Smooth muscle cell (in vitro differentiated cells): ENCODE results near the gene NIBAN1. TPM values are rescaled to one million over a fixed set of nuclear protein-coding genes. Genes with fewer than 3 reads are reported as not detected.

Experiments used
- DNase-seq: peaks from one replicate; lab custom pipeline; 2025; ENCODE audit not compliant: unreplicated experiment; lab: John Stamatoyannopoulos, UW
- H2AFZ ChIP-seq: fragments of 200-600 bp; sonication (generic); 2 replicates; pipeline ENCODE4 v1.6.0; 2016; ENCODE audit warnings: antibody characterized with exemption, low read depth, mild to moderate bottlenecking
- H3F3A ChIP-seq: fragments of 200-600 bp; sonication (generic); 2 replicates; pipeline ENCODE4 v1.6.0; 2017; ENCODE audit warnings: antibody characterized with exemption, low read depth
- H3K27ac ChIP-seq: fragments of 200-600 bp; sonication (generic); 2 replicates; pipeline ENCODE4 v1.5.1; 2016; ENCODE audit warnings: low read depth, mild to moderate bottlenecking
- H3K27me3 ChIP-seq: fragments of 200-600 bp; sonication (generic); 2 replicates; pipeline ENCODE4 v1.6.1; 2016; ENCODE audit warnings: low read depth, mild to moderate bottlenecking
- H3K36me3 ChIP-seq: fragments of 200-600 bp; sonication (generic); 2 replicates; pipeline ENCODE4 v1.5.1; 2016; ENCODE audit warnings: low read depth
- H3K4me1 ChIP-seq: fragments of 200-600 bp; sonication (generic); 2 replicates; pipeline ENCODE4 v1.5.1; 2016; ENCODE audit warnings: low read depth
- H3K4me2 ChIP-seq: fragments of 200-600 bp; sonication (generic); 2 replicates; pipeline ENCODE4 v1.6.0; 2016; ENCODE audit warnings: mild to moderate bottlenecking
- H3K4me3 ChIP-seq: fragments of 200-600 bp; sonication (generic); 2 replicates; pipeline ENCODE4 v1.5.1; 2016; ENCODE audit warnings: mild to moderate bottlenecking
- H3K79me2 ChIP-seq: fragments of 200-600 bp; sonication (generic); 2 replicates; pipeline ENCODE4 v1.6.0; 2016; ENCODE audit warnings: low read depth, mild to moderate bottlenecking
- H3K9ac ChIP-seq: fragments of 200-600 bp; sonication (generic); 2 replicates; pipeline ENCODE4 v1.6.0; 2016; ENCODE audit warnings: low read depth
- H3K9me3 ChIP-seq: fragments of 200-600 bp; sonication (generic); replicated peaks from 2 replicates; pipeline ENCODE4 v1.5.1; 2016; ENCODE audit warnings: low read depth
- H4K20me1 ChIP-seq: fragments of 200-600 bp; sonication (generic); 2 replicates; pipeline ENCODE4 v1.6.0; 2016; ENCODE audit warnings: low read depth
- CTCF ChIP-seq: fragments of 200-600 bp; sonication (generic); IDR thresholded peaks from 2 replicates; pipeline ENCODE4 v1.5.1; 2017; ENCODE audit warnings: borderline replicate concordance, mild to moderate bottlenecking, antibody characterized with exemption; ENCODE audit not compliant: insufficient read depth, poor library complexity, severe bottlenecking
- WGBS: methylation state at CpG from one replicate; pipeline ENCODE4 v1.1.7; 2016; ENCODE audit warnings: low lambda C conversion rate; 5-methylcytosine and 5-hydroxymethylcytosine counted together
- polyA plus RNA-seq: library from polyadenylated mRNA; unstranded; fragments of >200 nt; fragmentation: Nextera tagmentation; extraction: Ambion mirVana; gene quantifications from 2 replicates; pipeline ENCODE4 v1.2.1, GENCODE V29; 2016
- total RNA-seq: library from RNA; depleted of rRNA; stranded (reverse); fragments of >200 nt; gene quantifications from 2 replicates; pipeline ENCODE4 v1.2.3, GENCODE V29; 2014

NIBAN1 gene
- 10.7 and 14.0 TPM in 2 replicates for total RNA-seq
- polyA plus RNA-seq: 7.3 and 8.5 TPM in 2 replicates

- Histone ChIP-seq H2AFZ (peak within 1 kb of the TSS; percentile 85), H3K36me3 (no peaks in the 10 kb centered on the region), H3K4me1 (no peaks in the 10 kb centered on the region), H3K27me3 (peaks cover 25% of the 10 kb centered on the region), H3K4me3 (peak within 1 kb of the TSS; percentile 56), H3F3A (peaks cover 8% of the 10 kb centered on the region), H3K27ac (peak within 1 kb of the TSS; percentile 27), H4K20me1 (no peaks in the 10 kb centered on the region), H3K9me3 (no peaks in the 10 kb centered on the region), H3K4me2 (peak within 1 kb of the TSS; percentile 84), H3K79me2 (no peaks in the 10 kb centered on the region), H3K9ac (peak within 1 kb of the TSS; percentile 52)
- whole genome bisulfite sequencing: 3% methylated on average over 57 of the region's 70 CpGs
- DNase-seq: no peak
- TF ChIP-seq CTCF: no peak
Observed at GRCh38 chr1:184974056-184974836, at the start of gene NIBAN1. NIBAN1 (minus strand) TSS chr1:184974508; CDS start chr1:184974356, 152 bp downstream.

GRCh38 chr1:185017966-185018365, 43.7 kb upstream of the NIBAN1 start:
- DNase-seq: no peak
- Histone ChIP-seq H3K79me2 (no peaks in the 10 kb centered on the region), H3K9ac (no peak overlapping the region), H3K4me3 (no peak overlapping the region), H3K27me3 (no peaks in the 10 kb centered on the region), H3K4me1 (no peaks in the 10 kb centered on the region), H3K36me3 (no peaks in the 10 kb centered on the region), H3F3A (no peaks in the 10 kb centered on the region), H2AFZ (no peak overlapping the region), H4K20me1 (no peaks in the 10 kb centered on the region), H3K27ac (peak overlapping the region; percentile 70), H3K9me3 (no peaks in the 10 kb centered on the region), H3K4me2 (no peak overlapping the region)
- 89% methylated on average over 3 of the region's 3 CpGs for WGBS
- TF ChIP-seq CTCF: no peak

GRCh38 chr1:185017338-185017737, 43.0 kb upstream of the NIBAN1 start:
- Histone ChIP-seq H3K4me2 (no peak overlapping the region), H3K4me1 (no peaks in the 10 kb centered on the region), H4K20me1 (no peaks in the 10 kb centered on the region), H3K27ac (peak overlapping the region; percentile 70), H3K9ac (no peak overlapping the region), H3K79me2 (no peaks in the 10 kb centered on the region), H3K4me3 (no peak overlapping the region), H3K9me3 (no peaks in the 10 kb centered on the region), H3F3A (no peaks in the 10 kb centered on the region), H2AFZ (no peak overlapping the region), H3K27me3 (no peaks in the 10 kb centered on the region), H3K36me3 (no peaks in the 10 kb centered on the region)
- TF ChIP-seq CTCF: no peak
- 49% methylated on average over 2 of the region's 2 CpGs for WGBS
- no peak for DNase-seq

GRCh38 chr1:185016880-185017279, 42.6 kb upstream of the NIBAN1 start:
- H4K20me1 ChIP-seq: no peaks in the 10 kb centered on the region
- H3K36me3 ChIP-seq: no peaks in the 10 kb centered on the region
- H3K4me3 ChIP-seq: no peak overlapping the region
- WGBS: 80% methylated on average over 2 of the region's 2 CpGs
- H3K27me3 ChIP-seq: no peaks in the 10 kb centered on the region
- no peak for TF ChIP-seq CTCF
- no peak for DNase-seq
- no peaks in the 10 kb centered on the region for H3K4me1 ChIP-seq
- H3F3A ChIP-seq: no peaks in the 10 kb centered on the region
- H3K79me2 ChIP-seq: no peaks in the 10 kb centered on the region
- H3K27ac ChIP-seq: peak overlapping the region; percentile 70
- no peak overlapping the region for H3K4me2 ChIP-seq
- no peaks in the 10 kb centered on the region for H3K9me3 ChIP-seq
- no peak overlapping the region for H3K9ac ChIP-seq
- H2AFZ ChIP-seq: no peak overlapping the region
